GM19043 (cell line): Measurements from ENCODE around the gene GHITM.
"Not testable (repeated sequence)": the region's sequence is repeated elsewhere in the genome, so short reads cannot be mapped to it uniquely, and the experiment has no call there.

Experiments
- ATAC-seq: cut with Tn5 transposase; IDR thresholded peaks from one replicate; pipeline ENCODE4 v1.9.1; 2021; ENCODE audit warnings: low read depth; ENCODE audit not compliant: unreplicated experiment

The GHITM gene

GRCh38 chr10:84175436-84175835 is 36.1 kb downstream of the GHITM start:
- ATAC-seq, result no peak

- ATAC-seq, result no peak
These were observed 37.0 kb downstream of the GHITM start for GRCh38 chr10:84176351-84176750.

- no peak for ATAC-seq
These were observed 37.6 kb downstream of the GHITM start for GRCh38 chr10:84176836-84177474.

GRCh38 chr10:84177541-84178141 is 38.3 kb downstream of the GHITM start:
- ATAC-seq, result peak; percentile 44

- ATAC-seq, result no peak
These were observed 38.9 kb downstream of the GHITM start for GRCh38 chr10:84178160-84178609.

GRCh38 chr10:84179059-84179710 is 39.9 kb downstream of the GHITM start:
- peak; percentile 87 for ATAC-seq

GRCh38 chr10:84180386-84180785 is 41.1 kb downstream of the GHITM start:
- not testable (repeated sequence) for ATAC-seq

GRCh38 chr10:84181631-84182030 is 42.3 kb downstream of the GHITM start:
- no peak for ATAC-seq

GRCh38 chr10:84184517-84184916 is 45.2 kb downstream of the GHITM start:
- no peak for ATAC-seq

GRCh38 chr10:84185526-84186175 is 46.3 kb downstream of the GHITM start:
- ATAC-seq, result no peak

- ATAC-seq, result no peak
These were observed 49.5 kb downstream of the GHITM start for GRCh38 chr10:84188815-84189214.

GRCh38 chr10:84190621-84191020 is 51.3 kb downstream of the GHITM start:
- no peak for ATAC-seq

GRCh38 chr10:84191106-84191505 is 51.8 kb downstream of the GHITM start:
- ATAC-seq, result no peak

GRCh38 chr10:84193327-84193726 is 54.0 kb downstream of the GHITM start:
- ATAC-seq, result no peak

GRCh38 chr10:84193846-84194423 is 54.6 kb downstream of the GHITM start:
- ATAC-seq, result no peak

GRCh38 chr10:84194424-84195043 is 55.2 kb downstream of the GHITM start, which contains the start of gene CDHR1:
Gene CDHR1, plus strand, starts transcription at chr10:84194537. Its CDS starts 224 bp downstream, at chr10:84194761.
- ATAC-seq, result peak; percentile 56

GRCh38 chr10:84195044-84195830 is 55.9 kb downstream of the GHITM start:
- no peak for ATAC-seq

- ATAC-seq, result no peak
These were observed 56.8 kb downstream of the GHITM start for GRCh38 chr10:84196083-84196482.

- ATAC-seq, result no peak
These were observed 57.6 kb downstream of the GHITM start for GRCh38 chr10:84196941-84197340.

GRCh38 chr10:84197643-84198042 is 58.3 kb downstream of the GHITM start:
- ATAC-seq, result no peak
